Peyer's patch (tissue), 4 donors: ENCODE measurements around the gene ZNRF4. TPM values are rescaled to one million over a fixed set of nuclear protein-coding genes. Genes with fewer than 3 reads are reported as not detected.

Experiments used
- DNase-seq, 3 donors: peaks; one replicate each; pipeline ENCODE4 v3.0.0-alpha.2; 2017 to 2019
- H3K27ac ChIP-seq, 4 donors: fragments of 200-600 bp; sonication (generic); one replicate each; pipeline ENCODE4 v1.5.1; 2016 to 2019
- H3K27me3 ChIP-seq, 2 donors: fragments of 200-600 bp; sonication (generic); one replicate each; pipeline ENCODE4 v1.5.1; 2019
- H3K36me3 ChIP-seq, 3 donors: fragments of 200-600 bp; sonication (generic); one replicate each; pipeline ENCODE4 v1.5.1; 2016 to 2019
- H3K4me1 ChIP-seq, 4 donors: fragments of 200-600 bp; sonication (generic); one replicate each; pipeline ENCODE4 v1.5.1; 2016 to 2019
- H3K4me3 ChIP-seq, 4 donors: fragments of 200-600 bp; sonication (generic); 1 replicate in 3 of 4; 2 replicates in 1 of 4; pipeline ENCODE4 v1.5.1; 2016 to 2019; ENCODE audit warnings: mild to moderate bottlenecking in 1 of 4
- H3K9me3 ChIP-seq, 4 donors: fragments of 200-600 bp; sonication (generic); one replicate each; pipeline ENCODE4 v1.5.1; 2016 to 2019; ENCODE audit warnings: mild to moderate bottlenecking in 1 of 4
- POLR2A ChIP-seq, 2 donors: fragments of 450-650 bp; IDR thresholded peaks; one replicate each; pipeline ENCODE4 v1.5.1; 2017; ENCODE audit warnings: antibody characterized with exemption in 2 of 2, mild to moderate bottlenecking in 2 of 2, moderate library complexity in 2 of 2
- total RNA-seq, 4 donors: library from RNA; depleted of rRNA; stranded (reverse); fragments of >200 nt; gene quantifications; one replicate each; pipeline ENCODE4 v1.1.0, GENCODE V29; 2016
- TF ChIP-seq, protein P1 (sequence below), 6 experiments: fragments of 450-650 bp in 4 of 6; fragments of 200-600 bp in 2 of 6; sonication (generic) in 1 of 6; IDR thresholded peaks; one replicate each; pipeline ENCODE4 v1.5.1; 2017 to 2019; ENCODE audit warnings: antibody characterized with exemption in 6 of 6, mild to moderate bottlenecking in 3 of 6, moderate library complexity in 1 of 6

The ZNRF4 gene
- total RNA-seq, 4 donors from 2014 or later, result not detected

DNA sequence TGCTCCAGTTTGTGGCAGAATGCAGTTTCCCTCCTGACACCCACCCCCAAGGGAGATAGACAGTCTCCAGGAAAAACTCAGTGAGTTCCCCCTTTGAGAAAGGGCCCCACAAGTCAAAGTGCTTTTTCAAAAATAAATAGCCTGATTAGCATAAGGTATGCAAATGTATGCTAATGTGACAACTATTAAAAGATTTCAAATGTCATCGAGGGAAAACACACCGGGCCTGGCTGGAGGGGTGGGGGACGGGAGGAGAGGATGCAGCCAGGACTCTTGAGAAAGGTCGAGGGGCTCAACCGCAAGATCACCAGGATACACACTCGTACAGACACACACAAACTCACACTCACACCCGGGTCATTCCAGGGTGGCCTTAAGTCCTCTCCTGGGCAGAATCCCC lies 34.3 kb upstream of the ZNRF4 start:
- no peaks in the 10 kb centered on the region for H3K9me3 ChIP-seq
- H3K36me3 ChIP-seq, result no peaks in the 10 kb centered on the region
- H3K4me1 ChIP-seq, result no peaks in the 10 kb centered on the region
- DNase-seq, result no peak
- H3K27ac ChIP-seq, result no peak overlapping the region
- TF ChIP-seq POLR2A (IDR thresholded peaks at IDR 0.05), result no peak
- no peak overlapping the region for H3K4me3 ChIP-seq
- no peaks in the 10 kb centered on the region for H3K27me3 ChIP-seq

DNA sequence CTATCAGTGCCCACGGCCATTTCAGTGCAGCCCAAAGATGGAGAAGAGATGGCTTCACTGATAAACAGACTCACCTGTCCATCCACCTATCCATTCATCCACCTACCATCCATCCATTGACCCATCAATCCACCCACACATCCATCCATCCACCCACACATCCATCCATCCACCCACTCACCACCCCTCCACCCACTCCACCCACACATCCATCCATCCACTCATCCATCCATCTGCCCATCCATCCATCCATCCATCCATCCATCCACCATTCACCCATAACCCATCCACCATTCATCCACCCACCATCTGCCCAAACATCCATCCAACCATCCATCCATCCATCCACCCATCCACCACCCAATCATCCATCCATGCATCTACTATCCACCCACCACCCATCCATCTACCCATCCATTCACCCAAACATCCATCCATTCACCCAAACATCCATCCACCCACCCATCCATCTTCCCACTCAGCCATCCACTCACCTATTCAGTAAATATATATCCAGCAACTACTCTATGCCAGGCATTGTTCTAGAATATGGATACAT lies 31.6 kb upstream of the ZNRF4 start:
- H3K4me1 ChIP-seq, result no peaks in the 10 kb centered on the region
- H3K36me3 ChIP-seq, result no peaks in the 10 kb centered on the region
- DNase-seq, result no peak
- no peak overlapping the region for H3K27ac ChIP-seq
- H3K4me3 ChIP-seq, result no peak overlapping the region
- no peaks in the 10 kb centered on the region for H3K27me3 ChIP-seq
- no peak for TF ChIP-seq POLR2A (IDR thresholded peaks at IDR 0.05)
- TF ChIP-seq, protein P1, sequence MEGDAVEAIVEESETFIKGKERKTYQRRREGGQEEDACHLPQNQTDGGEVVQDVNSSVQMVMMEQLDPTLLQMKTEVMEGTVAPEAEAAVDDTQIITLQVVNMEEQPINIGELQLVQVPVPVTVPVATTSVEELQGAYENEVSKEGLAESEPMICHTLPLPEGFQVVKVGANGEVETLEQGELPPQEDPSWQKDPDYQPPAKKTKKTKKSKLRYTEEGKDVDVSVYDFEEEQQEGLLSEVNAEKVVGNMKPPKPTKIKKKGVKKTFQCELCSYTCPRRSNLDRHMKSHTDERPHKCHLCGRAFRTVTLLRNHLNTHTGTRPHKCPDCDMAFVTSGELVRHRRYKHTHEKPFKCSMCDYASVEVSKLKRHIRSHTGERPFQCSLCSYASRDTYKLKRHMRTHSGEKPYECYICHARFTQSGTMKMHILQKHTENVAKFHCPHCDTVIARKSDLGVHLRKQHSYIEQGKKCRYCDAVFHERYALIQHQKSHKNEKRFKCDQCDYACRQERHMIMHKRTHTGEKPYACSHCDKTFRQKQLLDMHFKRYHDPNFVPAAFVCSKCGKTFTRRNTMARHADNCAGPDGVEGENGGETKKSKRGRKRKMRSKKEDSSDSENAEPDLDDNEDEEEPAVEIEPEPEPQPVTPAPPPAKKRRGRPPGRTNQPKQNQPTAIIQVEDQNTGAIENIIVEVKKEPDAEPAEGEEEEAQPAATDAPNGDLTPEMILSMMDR (IDR thresholded peaks at IDR 0.05), result no peak
- H3K9me3 ChIP-seq, result no peaks in the 10 kb centered on the region

DNA sequence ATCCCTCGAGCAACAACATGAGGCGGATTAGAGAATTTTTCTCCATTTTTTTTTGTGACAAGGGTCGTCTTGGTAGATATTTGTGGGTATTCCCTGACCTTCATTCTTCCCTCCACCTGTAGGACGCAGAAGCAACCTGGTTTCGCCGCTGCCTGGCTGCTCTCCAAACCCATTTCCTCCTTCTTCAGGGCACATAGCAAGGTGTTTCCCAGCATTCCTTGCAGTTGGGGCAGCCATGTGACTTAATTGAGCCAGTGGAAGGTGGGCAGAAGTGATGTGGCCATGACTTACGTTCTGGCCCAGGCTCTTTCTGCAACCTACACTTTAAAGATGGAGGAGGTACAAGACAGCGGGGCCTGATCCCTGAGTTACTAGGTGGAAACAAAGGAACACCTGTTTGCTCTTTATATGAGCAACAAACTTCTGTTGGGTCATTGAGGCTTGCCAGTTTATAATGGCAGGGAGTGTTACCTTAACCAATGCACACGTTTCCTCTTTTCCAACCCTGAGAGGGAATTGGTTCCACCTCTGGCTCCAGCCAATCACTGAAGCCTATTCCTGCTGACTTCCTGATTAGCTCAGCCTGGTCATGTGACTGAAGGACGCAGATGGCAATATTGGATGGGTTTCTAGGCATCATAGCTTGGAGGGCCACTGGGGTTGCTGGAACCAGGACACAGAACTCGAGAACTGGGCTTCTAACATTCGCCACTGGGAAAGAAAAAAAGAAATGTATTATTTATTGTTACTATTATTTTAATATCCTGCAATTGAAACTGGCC lies 30.8 kb upstream of the ZNRF4 start:
- no peaks in the 10 kb centered on the region for H3K9me3 ChIP-seq

DNA sequence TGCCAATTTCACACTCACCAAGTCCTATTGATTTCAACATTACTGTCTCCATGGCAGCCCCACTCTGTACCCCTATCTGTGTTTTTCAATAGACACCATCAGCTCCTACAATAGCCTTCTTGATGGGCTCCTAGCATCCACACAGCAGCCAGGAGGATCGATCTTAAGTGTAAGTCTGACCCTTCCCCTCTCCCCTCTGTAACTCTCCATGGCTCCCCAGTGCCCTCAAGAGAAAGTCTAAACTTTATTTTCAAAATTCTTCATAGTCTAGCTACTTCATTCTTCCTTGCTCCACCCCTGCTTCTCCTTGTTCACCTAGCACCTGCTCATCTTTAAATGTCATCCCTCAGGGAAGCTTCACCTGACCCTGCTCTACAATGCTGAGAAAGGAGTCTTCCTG lies 30.0 kb upstream of the ZNRF4 start:
- no peaks in the 10 kb centered on the region for H3K4me1 ChIP-seq
- no peak for DNase-seq
- no peak overlapping the region for H3K4me3 ChIP-seq
- H3K27me3 ChIP-seq, result no peaks in the 10 kb centered on the region
- H3K9me3 ChIP-seq, result no peaks in the 10 kb centered on the region
- H3K27ac ChIP-seq, result no peak overlapping the region
- no peak for TF ChIP-seq POLR2A (IDR thresholded peaks at IDR 0.05)
- TF ChIP-seq, protein P1 (IDR thresholded peaks at IDR 0.05), result no peak
- no peaks in the 10 kb centered on the region for H3K36me3 ChIP-seq

More for the DNA sequence above, 30.8 kb upstream of the ZNRF4 start:
- H3K4me3 ChIP-seq, result no peak overlapping the region
- H3K27ac ChIP-seq, result no peak overlapping the region
- TF ChIP-seq, protein P1 (IDR thresholded peaks at IDR 0.05), result no peak
- no peak for TF ChIP-seq POLR2A (IDR thresholded peaks at IDR 0.05)
- DNase-seq, result no peak
- H3K27me3 ChIP-seq, result no peaks in the 10 kb centered on the region
- H3K4me1 ChIP-seq, result no peaks in the 10 kb centered on the region
- no peaks in the 10 kb centered on the region for H3K36me3 ChIP-seq

DNA sequence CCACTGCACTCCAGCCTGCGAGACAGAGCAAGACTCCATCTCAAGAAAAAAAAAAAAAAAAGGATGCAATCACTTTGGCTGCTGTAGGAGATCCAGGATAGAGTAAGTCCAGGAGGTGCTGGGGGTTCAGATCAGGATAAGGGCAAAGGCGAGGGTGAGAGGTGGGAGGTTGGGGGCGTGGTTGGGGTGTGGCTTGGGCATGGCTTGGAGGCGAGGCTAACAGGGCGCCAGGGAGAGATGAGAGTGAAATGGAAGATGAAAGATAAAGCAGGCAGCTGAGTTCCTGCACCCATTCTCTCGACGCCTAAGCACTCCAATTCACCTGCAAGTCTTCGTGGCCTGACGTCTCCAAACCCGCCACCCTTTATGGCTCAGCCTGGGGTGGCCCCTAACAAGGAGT lies 25.0 kb upstream of the ZNRF4 start:
- no peak overlapping the region for H3K4me3 ChIP-seq
- H3K36me3 ChIP-seq, result no peaks in the 10 kb centered on the region
- no peak for TF ChIP-seq POLR2A (IDR thresholded peaks at IDR 0.05)
- TF ChIP-seq, protein P1 (IDR thresholded peaks at IDR 0.05), result no peak
- H3K4me1 ChIP-seq, result no peaks in the 10 kb centered on the region
- H3K27ac ChIP-seq, result no peak overlapping the region
- no peaks in the 10 kb centered on the region for H3K9me3 ChIP-seq
- no peak for DNase-seq
- no peaks in the 10 kb centered on the region for H3K27me3 ChIP-seq

DNA sequence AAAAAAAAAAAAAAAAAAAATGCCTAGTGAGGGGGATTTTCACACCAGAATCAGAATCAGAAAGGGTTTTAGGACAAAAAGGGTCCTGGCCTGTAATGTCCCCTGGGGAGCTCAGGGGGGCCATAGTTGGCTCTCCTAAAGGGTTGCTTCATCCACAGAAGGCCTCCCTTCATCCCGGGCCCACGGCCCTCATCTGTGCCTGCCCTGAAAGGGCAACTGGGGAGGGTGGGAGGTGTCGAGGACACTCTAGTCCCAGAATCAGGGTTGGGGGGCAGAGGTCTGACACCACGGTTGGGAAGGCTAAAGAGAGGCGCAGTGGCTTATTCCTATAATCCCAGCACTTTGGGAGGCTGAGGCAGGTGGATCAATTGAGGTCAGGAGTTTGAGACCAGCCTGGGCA lies 22.5 kb upstream of the ZNRF4 start:
- H3K36me3 ChIP-seq, result no peaks in the 10 kb centered on the region
- no peak overlapping the region for H3K27ac ChIP-seq
- TF ChIP-seq POLR2A (IDR thresholded peaks at IDR 0.05), result no peak
- TF ChIP-seq, protein P1 (IDR thresholded peaks at IDR 0.05), result no peak
- H3K4me3 ChIP-seq, result no peak overlapping the region
- no peaks in the 10 kb centered on the region for H3K9me3 ChIP-seq
- H3K27me3 ChIP-seq, result no peaks in the 10 kb centered on the region
- H3K4me1 ChIP-seq, result no peaks in the 10 kb centered on the region
- DNase-seq, result no peak
